Caco-2 (cell line): ENCODE results near the gene CEP63. TPM values are rescaled to one million over a fixed set of nuclear protein-coding genes. Genes with fewer than 3 reads are reported as not detected.

Experiments used
- BruUV-seq: library from RNA; stranded (reverse); fragments of 400-500 nt; replicated peaks from 2 replicates; lab custom pipeline; 2021; lab: Mats Ljungman, UMichigan
- CTCF ChIA-PET: fragments of 300-600 bp; sonication (Branson Sonifier 250); formaldehyde crosslinking; loops from one replicate; lab custom pipeline; 2022; ENCODE audit warnings: antibody characterized with exemption; lab: Charles Lee
- POLR2A ChIA-PET: fragments of 300-600 bp; sonication (Branson Sonifier 250); formaldehyde crosslinking; loops from one replicate; lab custom pipeline; 2022; ENCODE audit warnings: antibody characterized with exemption; lab: Charles Lee
- DNase-seq, 2 experiments: peaks; one replicate each; pipeline versions ENCODE4 v3.0.0 to v3.0.0-alpha.2; 2020 to 2022
- H3K27me3 ChIP-seq: replicated peaks from 2 replicates; pipeline ENCODE4 v1.6.0; 2011; ENCODE audit warnings: low read length; ENCODE audit not compliant: control insufficient read depth, insufficient read depth
- H3K36me3 ChIP-seq: 2 replicates; pipeline ENCODE4 v1.5.1; 2011; ENCODE audit warnings: low read length; ENCODE audit not compliant: control insufficient read depth, insufficient read depth
- H3K4me1 ChIP-seq: fragments of 250-450 bp; sonication (Bioruptor Pico); 2 replicates; pipeline ENCODE4 v1.5.1; 2020; ENCODE audit warnings: mild to moderate bottlenecking
- H3K4me3 ChIP-seq: 2 replicates; pipeline ENCODE4 v1.5.1; 2011; ENCODE audit warnings: low read depth, mild to moderate bottlenecking, control low read depth, low read length
- H3K9me3 ChIP-seq: fragments of 250-450 bp; sonication (Bioruptor Pico); 2 replicates; pipeline ENCODE4 v1.5.1; 2020; ENCODE audit warnings: mild to moderate bottlenecking, moderate library complexity
- H3K27ac Mint-ChIP-seq: one replicate; pipeline ENCODE4 v1.8.0; 2022; ENCODE audit warnings: mixed read lengths; ENCODE audit not compliant: unreplicated experiment
- H3K27me3 Mint-ChIP-seq: one replicate; pipeline ENCODE4 v1.8.0; 2022; ENCODE audit warnings: mixed read lengths; ENCODE audit not compliant: insufficient read depth, unreplicated experiment
- H3K36me3 Mint-ChIP-seq: one replicate; pipeline ENCODE4 v1.8.0; 2022; ENCODE audit warnings: mild to moderate bottlenecking, mixed read lengths; ENCODE audit not compliant: insufficient read depth, unreplicated experiment
- H3K4me1 Mint-ChIP-seq: one replicate; pipeline ENCODE4 v1.8.0; 2022; ENCODE audit warnings: low read depth, mixed read lengths; ENCODE audit not compliant: unreplicated experiment
- H3K4me3 Mint-ChIP-seq: one replicate; pipeline ENCODE4 v1.8.0; 2022; ENCODE audit warnings: mild to moderate bottlenecking, moderate library complexity, mixed read lengths; ENCODE audit not compliant: unreplicated experiment
- H3K9me3 Mint-ChIP-seq: one replicate; pipeline ENCODE4 v1.8.0; 2022; ENCODE audit warnings: mixed read lengths; ENCODE audit not compliant: unreplicated experiment
- intact Hi-C: fragments of 100-400 bp; cut with micrococcal nuclease; formaldehyde crosslinking; loops from one replicate; pipeline ENCODE4 v1.10.0; 2022; ENCODE audit not compliant: unreplicated experiment
- total RNA-seq: library from RNA; stranded (reverse); gene quantifications from 2 replicates; pipeline ENCODE4 v1.2.3, GENCODE V29; 2022
- TF ChIP-seq, protein P1 (sequence below), 2 experiments: fragments of 200-600 bp in 1 of 2; IDR thresholded peaks; 1 replicate in 1 of 2; 2 replicates in 1 of 2; pipeline versions ENCODE4 v1.5.1 to v1.8.0; 2011 to 2022; ENCODE audit warnings: antibody characterized with exemption in 1 of 2, control low read depth in 1 of 2, inconsistent platforms in 1 of 2, low read depth in 1 of 2, low read length in 1 of 2, mild to moderate bottlenecking in 1 of 2, moderate library complexity in 1 of 2; ENCODE audit not compliant: insufficient read depth in 1 of 2, severe bottlenecking in 1 of 2, unreplicated experiment in 1 of 2

The CEP63 gene
- total RNA-seq, 1 experiment from 2014 or later = 21.9 TPM

DNA sequence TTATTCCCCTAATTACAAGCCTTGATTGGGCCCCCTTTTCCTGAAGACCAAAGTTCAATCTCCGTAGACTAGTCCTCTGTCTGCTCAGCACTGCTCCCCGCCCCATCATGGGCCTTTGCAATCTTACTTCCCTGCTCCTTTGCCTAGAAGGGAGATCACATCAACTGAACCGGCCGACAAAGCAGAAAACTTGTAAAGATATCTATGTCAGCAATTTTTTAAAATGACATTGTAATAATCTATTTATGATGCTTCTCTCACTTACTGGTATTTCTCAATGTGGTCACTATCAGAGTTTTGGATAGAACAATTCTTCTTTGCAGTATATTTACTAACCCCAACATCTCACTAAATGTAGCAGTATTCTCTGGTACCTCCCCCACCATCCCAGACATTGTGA, 17.3 kb upstream of the CEP63 start:
- CTCF ChIA-PET = no interaction called here

DNA sequence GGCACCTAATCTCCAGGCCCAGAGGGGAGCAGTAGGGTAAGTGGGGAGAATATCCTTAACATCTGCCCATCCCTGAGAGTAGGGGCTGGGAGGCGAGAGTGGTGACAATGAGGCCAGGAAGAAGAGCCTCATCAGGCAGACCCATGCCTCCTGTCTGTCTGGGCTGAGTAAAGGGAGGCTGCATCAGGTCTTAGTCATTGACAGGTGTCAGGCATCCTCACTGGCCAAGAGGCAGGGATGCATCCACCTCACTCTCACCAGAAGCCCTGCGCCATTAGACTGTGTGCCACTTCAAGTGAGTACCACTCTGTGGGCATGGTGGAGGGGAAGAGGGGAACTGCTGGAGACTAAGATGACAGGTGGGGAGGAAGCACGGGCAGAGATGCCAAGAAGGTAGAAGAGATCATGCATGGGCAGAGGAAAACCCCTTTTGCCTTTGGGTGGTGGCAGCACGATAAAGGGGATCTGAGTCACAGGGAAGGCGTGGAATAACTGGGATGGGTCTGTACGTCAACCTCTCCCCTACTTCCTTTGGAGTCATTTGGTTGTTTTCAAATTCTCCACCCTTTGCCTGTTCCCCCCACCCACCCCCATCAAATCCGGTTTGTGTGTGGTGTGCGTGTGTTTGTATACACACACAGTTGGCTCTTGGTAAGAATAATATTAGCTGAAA, 14.2 kb upstream of the CEP63 start:
- Mint-ChIP-seq H3K4me3 (no peak overlapping the region), H3K9me3 (no peaks in the 10 kb centered on the region), H3K4me1 (no peaks in the 10 kb centered on the region), H3K27me3 (no peaks in the 10 kb centered on the region), H3K36me3 (peaks cover 4% of the 10 kb centered on the region), H3K27ac (no peak overlapping the region)
- no peaks in the 10 kb centered on the region for H3K9me3 ChIP-seq
- H3K4me1 ChIP-seq = peaks cover 17% of the 10 kb centered on the region
- H3K36me3 ChIP-seq = peaks cover 2% of the 10 kb centered on the region; the same call in 1 of the 2 replicates
- ChIA-PET CTCF (no interaction called here), POLR2A (no interaction called here)
- H3K27me3 ChIP-seq = no peaks in the 10 kb centered on the region
- no peak for DNase-seq
- TF ChIP-seq, protein P1, sequence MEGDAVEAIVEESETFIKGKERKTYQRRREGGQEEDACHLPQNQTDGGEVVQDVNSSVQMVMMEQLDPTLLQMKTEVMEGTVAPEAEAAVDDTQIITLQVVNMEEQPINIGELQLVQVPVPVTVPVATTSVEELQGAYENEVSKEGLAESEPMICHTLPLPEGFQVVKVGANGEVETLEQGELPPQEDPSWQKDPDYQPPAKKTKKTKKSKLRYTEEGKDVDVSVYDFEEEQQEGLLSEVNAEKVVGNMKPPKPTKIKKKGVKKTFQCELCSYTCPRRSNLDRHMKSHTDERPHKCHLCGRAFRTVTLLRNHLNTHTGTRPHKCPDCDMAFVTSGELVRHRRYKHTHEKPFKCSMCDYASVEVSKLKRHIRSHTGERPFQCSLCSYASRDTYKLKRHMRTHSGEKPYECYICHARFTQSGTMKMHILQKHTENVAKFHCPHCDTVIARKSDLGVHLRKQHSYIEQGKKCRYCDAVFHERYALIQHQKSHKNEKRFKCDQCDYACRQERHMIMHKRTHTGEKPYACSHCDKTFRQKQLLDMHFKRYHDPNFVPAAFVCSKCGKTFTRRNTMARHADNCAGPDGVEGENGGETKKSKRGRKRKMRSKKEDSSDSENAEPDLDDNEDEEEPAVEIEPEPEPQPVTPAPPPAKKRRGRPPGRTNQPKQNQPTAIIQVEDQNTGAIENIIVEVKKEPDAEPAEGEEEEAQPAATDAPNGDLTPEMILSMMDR (IDR thresholded peaks at IDR 0.05; ENCODE audit: insufficient read depth in 1 of 2, low read depth in 1 of 2, low read length in 1 of 2, severe bottlenecking in 1 of 2, unreplicated experiment in 1 of 2) = no peak
- H3K4me3 ChIP-seq = no peak overlapping the region
- no TSS peak for BruUV-seq
- intact Hi-C loops = no loop called here

More for the DNA sequence above, 17.3 kb upstream of the CEP63 start:
- TF ChIP-seq, protein P1 (IDR thresholded peaks at IDR 0.05; ENCODE audit: insufficient read depth in 1 of 2, low read depth in 1 of 2, low read length in 1 of 2, severe bottlenecking in 1 of 2, unreplicated experiment in 1 of 2) = no peak
- Histone ChIP-seq H3K4me1 (peaks cover under 1% of the 10 kb centered on the region; the same call in 1 of the 2 replicates), H3K27me3 (no peaks in the 10 kb centered on the region), H3K9me3 (no peaks in the 10 kb centered on the region), H3K36me3 (no peaks in the 10 kb centered on the region), H3K4me3 (no peak overlapping the region)
- DNase-seq = no peak
- Mint-ChIP-seq H3K4me1 (no peaks in the 10 kb centered on the region), H3K4me3 (no peak overlapping the region), H3K36me3 (peaks cover 6% of the 10 kb centered on the region), H3K9me3 (no peaks in the 10 kb centered on the region), H3K27ac (no peak overlapping the region), H3K27me3 (no peaks in the 10 kb centered on the region)
- POLR2A ChIA-PET = no interaction called here
- intact Hi-C loops = no loop called here
- no TSS peak for BruUV-seq

DNA sequence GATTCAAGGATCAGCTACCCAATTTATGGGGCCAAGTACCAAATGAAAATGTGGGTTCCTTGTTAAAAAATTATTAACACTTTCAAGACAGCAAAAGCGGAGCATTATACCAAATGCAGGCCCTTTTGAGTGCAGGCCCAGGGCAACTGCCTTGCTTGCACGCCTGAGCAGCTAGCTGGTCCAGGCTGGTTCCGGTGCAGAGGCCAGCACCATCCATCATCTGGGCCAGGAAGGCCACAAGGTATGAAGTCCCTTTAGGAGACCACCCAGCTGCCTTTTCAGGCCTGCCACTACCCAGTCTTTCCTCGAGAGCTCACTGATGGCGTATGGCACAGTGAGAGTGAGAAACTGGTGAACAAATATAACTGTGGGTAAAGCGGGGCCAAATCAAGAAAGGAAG, 13.0 kb upstream of the CEP63 start:
- DNase-seq = no peak
- intact Hi-C loops = no loop called here
- H3K27ac Mint-ChIP-seq = no peak overlapping the region
- TF ChIP-seq, protein P1 (IDR thresholded peaks at IDR 0.05; ENCODE audit: insufficient read depth in 1 of 2, low read depth in 1 of 2, low read length in 1 of 2, severe bottlenecking in 1 of 2, unreplicated experiment in 1 of 2) = no peak
- no peaks in the 10 kb centered on the region for H3K27me3 Mint-ChIP-seq
- H3K4me3 ChIP-seq = no peak overlapping the region
- no peaks in the 10 kb centered on the region for H3K9me3 Mint-ChIP-seq
- ChIA-PET CTCF (interaction anchor here (0.8 to 1.1 kb wide), 2 partner anchors 108 to 120 kb away, joined by 3 read pairs; no protein-coding TSS in a partner anchor), POLR2A (interaction anchor here (1.6 kb wide), 1 partner anchor 98 kb away, joined by 5 read pairs; the partner anchor contains the start of gene AMOTL2)
- peaks cover 29% of the 10 kb centered on the region for H3K4me1 ChIP-seq
- peaks cover 6% of the 10 kb centered on the region for H3K4me1 Mint-ChIP-seq
- H3K4me3 Mint-ChIP-seq = no peak overlapping the region
- peaks cover 2% of the 10 kb centered on the region; the same call in 1 of the 2 replicates for H3K36me3 ChIP-seq
- peaks cover 13% of the 10 kb centered on the region for H3K36me3 Mint-ChIP-seq
- no peaks in the 10 kb centered on the region for H3K9me3 ChIP-seq
- BruUV-seq = no TSS peak
- H3K27me3 ChIP-seq = no peaks in the 10 kb centered on the region
